Kidney glomerular epithelial cell (primary cell): Measurements from ENCODE around the gene RDX.
A peak's percentile ranks its signal among the peaks of the same experiment; 100 is the strongest.
"Not testable (repeated sequence)": the region's sequence is repeated elsewhere in the genome, so short reads cannot be mapped to it uniquely, and the experiment has no call there.

Source experiments
- DNase-seq: peaks from one replicate; lab custom pipeline; 2025; lab: John Stamatoyannopoulos, UW

RDX gene

GRCh38 chr11:110305169-110306018 lies 9.0 kb upstream of the RDX start:
- DNase-seq: no peak

- no peak for DNase-seq
These were observed 7.0 kb upstream of the RDX start for GRCh38 chr11:110303414-110303826.

GRCh38 chr11:110301577-110301976 lies 5.2 kb upstream of the RDX start:
- DNase-seq: no peak

- no peak for DNase-seq
These were observed 4.6 kb upstream of the RDX start for GRCh38 chr11:110301032-110301431.

- no peak for DNase-seq
These were observed 2.8 kb upstream of the RDX start for GRCh38 chr11:110299006-110299785.

- no peak for DNase-seq
These were observed 1.9 kb upstream of the RDX start for GRCh38 chr11:110298301-110298765.

GRCh38 chr11:110297726-110298300 lies 1.4 kb upstream of the RDX start:
- no peak for DNase-seq

GRCh38 chr11:110297076-110297725 lies 787 bp upstream of the RDX start:
- peak; percentile 40 for DNase-seq

- DNase-seq: no peak
These were observed 736 bp downstream of the RDX start for GRCh38 chr11:110295531-110296225.

GRCh38 chr11:110295086-110295485 lies 1.3 kb downstream of the RDX start:
- DNase-seq: no peak

GRCh38 chr11:110294509-110294908 lies 1.9 kb downstream of the RDX start:
- no peak for DNase-seq

- DNase-seq: no peak
These were observed 3.0 kb downstream of the RDX start for GRCh38 chr11:110293389-110293788.

- not testable (repeated sequence) for DNase-seq
These were observed 4.3 kb downstream of the RDX start for GRCh38 chr11:110292146-110292545.

- no peak for DNase-seq
These were observed 5.7 kb downstream of the RDX start for GRCh38 chr11:110290591-110291334.

GRCh38 chr11:110289472-110289871 lies 6.9 kb downstream of the RDX start:
- DNase-seq: no peak

- no peak for DNase-seq
These were observed 8.9 kb downstream of the RDX start for GRCh38 chr11:110287537-110287936.

GRCh38 chr11:110286298-110287040 lies 9.9 kb downstream of the RDX start:
- DNase-seq: no peak

GRCh38 chr11:110283862-110284261 lies 12.6 kb downstream of the RDX start:
- DNase-seq: no peak

- DNase-seq: not testable (repeated sequence)
These were observed 15.8 kb downstream of the RDX start for GRCh38 chr11:110280595-110280994.

- DNase-seq: no peak
These were observed 16.5 kb downstream of the RDX start for GRCh38 chr11:110279881-110280280.
